Limb (tissue), 2 donors: Measurements from ENCODE around the gene CCDC97.
A peak's percentile ranks its signal among the peaks of the same experiment; 100 is the strongest.
"Not testable (repeated sequence)": the region's sequence is repeated elsewhere in the genome, so short reads cannot be mapped to it uniquely, and the experiment has no call there.

Source experiments
- DNase-seq, 2 donors: peaks; one replicate each; pipeline ENCODE4 v3.0.0-alpha.2; 2016; ENCODE audit errors: extremely low spot score in 2 of 2

The CCDC97 gene

GRCh38 chr19:41310033-41310831 is at the start of gene CCDC97:
Gene CCDC97, plus strand, starts transcription at chr19:41310172. Its CDS starts 139 bp downstream, at chr19:41310311.
- peak; percentile 92 to 94 for DNase-seq

- no peak for DNase-seq
Observed at GRCh38 chr19:41261474-41262190, 48.3 kb upstream of the CCDC97 start.

- peak in 1 of 2 donors; percentile 76 for DNase-seq
Observed at GRCh38 chr19:41263042-41263849, 46.7 kb upstream of the CCDC97 start.

- DNase-seq: peak; percentile 100
Observed at GRCh38 chr19:41263850-41264580, 46.0 kb upstream of the CCDC97 start, which contains the start of gene HNRNPUL1. Gene HNRNPUL1, plus strand, starts transcription at chr19:41264372. Its CDS starts 132 bp downstream, at chr19:41264504.

GRCh38 chr19:41264581-41265394 is 45.2 kb upstream of the CCDC97 start:
- DNase-seq: peak; percentile 12 to 77

- DNase-seq: peak in 1 of 2 donors; percentile 49
Observed at GRCh38 chr19:41265395-41266153, 44.4 kb upstream of the CCDC97 start.

- DNase-seq: no peak
Observed at GRCh38 chr19:41269055-41269454, 40.9 kb upstream of the CCDC97 start.

GRCh38 chr19:41269571-41269970 is 40.4 kb upstream of the CCDC97 start:
- no peak for DNase-seq

GRCh38 chr19:41273076-41273475 is 36.9 kb upstream of the CCDC97 start:
- DNase-seq: no peak

- DNase-seq: no peak
Observed at GRCh38 chr19:41274802-41275201, 35.2 kb upstream of the CCDC97 start.

- DNase-seq: no peak
Observed at GRCh38 chr19:41276231-41276630, 33.7 kb upstream of the CCDC97 start.

- DNase-seq: no peak
Observed at GRCh38 chr19:41278478-41278877, 31.5 kb upstream of the CCDC97 start.

GRCh38 chr19:41288673-41289530 is 21.1 kb upstream of the CCDC97 start:
- DNase-seq: no peak

- not testable (repeated sequence) for DNase-seq
Observed at GRCh38 chr19:41289814-41290213, 20.2 kb upstream of the CCDC97 start.

GRCh38 chr19:41294393-41294792 is 15.6 kb upstream of the CCDC97 start:
- no peak for DNase-seq

- no peak for DNase-seq
Observed at GRCh38 chr19:41295499-41295898, 14.5 kb upstream of the CCDC97 start.

GRCh38 chr19:41296433-41296871 is 13.5 kb upstream of the CCDC97 start:
- DNase-seq: no peak

- DNase-seq: no peak
Observed at GRCh38 chr19:41297628-41298347, 12.2 kb upstream of the CCDC97 start.
